ENCODE measurements around the gene ACE2.

The ACE2 gene

GRCh38 chrX:15511563-15511962, 89.2 kb downstream of the ACE2 start:
- Histone ChIP-seq H3K9me3 (ENCODE audit: insufficient read depth, low read length, severe bottlenecking) (no peaks in the 10 kb centered on the region), H3K27ac (ENCODE audit: low read length) (no peak overlapping the region), H3K27me3 (ENCODE audit: insufficient read depth, low read length, poor library complexity) (no peaks in the 10 kb centered on the region), H4K20me1 (ENCODE audit: insufficient read depth, low read length) (no peaks in the 10 kb centered on the region), H2AFZ (ENCODE audit: low read depth, low read length) (no peak overlapping the region), H3K9ac (ENCODE audit: low read depth, low read length) (no peak overlapping the region), H3K4me1 (ENCODE audit: insufficient read depth, low read length) (no peaks in the 10 kb centered on the region), H3K79me2 (ENCODE audit: insufficient read depth, low read length) (no peaks in the 10 kb centered on the region), H3K4me3 (ENCODE audit: low read depth in 1 of 2, low read length in 2 of 2) (no peak overlapping the region), H3K36me3 (ENCODE audit: insufficient read depth, low read length) (no peaks in the 10 kb centered on the region), H3K4me2 (ENCODE audit: insufficient read depth, low read length) (no peak overlapping the region)
- TF ChIP-seq EZH2 (IDR thresholded peaks at IDR 0.05; ENCODE audit: borderline replicate concordance, low read depth, low read length, severe bottlenecking) (no peak), CTCF (IDR thresholded peaks at IDR 0.05; ENCODE audit: borderline replicate concordance, extremely low read depth, low read length, poor library complexity, severe bottlenecking) (no peak)
- ATAC-seq (ENCODE audit: insufficient read depth, low read depth) (no peak), DNase-seq (no peak)
